Activated CD8-positive, alpha-beta T cell treated with anti-CD3 and anti-CD28 coated beads for 36 hours (primary cell): Measurements from ENCODE around the gene GPR162. TPM values are rescaled to one million over a fixed set of nuclear protein-coding genes. Genes with fewer than 3 reads are reported as not detected.

Experiments used
- ATAC-seq: fragments of 200-7000 bp; cut with Tn5 transposase; one replicate; pipeline ENCODE4 v1.10.0; 2021; ENCODE audit warnings: mild to moderate bottlenecking, moderate library complexity
- CTCF ChIA-PET: fragments of 350-600 bp; sonication (Branson Sonifier 250); formaldehyde crosslinking; loops from one replicate; lab custom pipeline; 2021; ENCODE audit warnings: antibody characterized with exemption; lab: Charles Lee
- POLR2A ChIA-PET: fragments of 350-600 bp; sonication (Branson Sonifier 250); formaldehyde crosslinking; loops from one replicate; lab custom pipeline; 2021; ENCODE audit warnings: antibody characterized with exemption; lab: Charles Lee
- DNase-seq: peaks from one replicate; pipeline ENCODE4 v3.0.0-alpha.2; 2020
- H3K27ac Mint-ChIP-seq: one replicate; pipeline ENCODE4 v1.8.0; 2021; ENCODE audit warnings: mild to moderate bottlenecking, mixed read lengths
- H3K27me3 Mint-ChIP-seq: one replicate; pipeline ENCODE4 v1.8.0; 2021; ENCODE audit warnings: mixed read lengths
- H3K36me3 Mint-ChIP-seq: one replicate; pipeline ENCODE4 v1.8.0; 2021; ENCODE audit warnings: low read depth, mixed read lengths
- H3K4me1 Mint-ChIP-seq: one replicate; pipeline ENCODE4 v1.8.0; 2021; ENCODE audit warnings: low read depth, mixed read lengths
- H3K4me3 Mint-ChIP-seq: one replicate; pipeline ENCODE4 v1.8.0; 2021; ENCODE audit warnings: mild to moderate bottlenecking, moderate library complexity, mixed read lengths
- H3K9me3 Mint-ChIP-seq: one replicate; pipeline ENCODE4 v1.8.0; 2021; ENCODE audit warnings: mixed read lengths
- CTCF ChIP-seq: fragments of 200-600 bp; IDR thresholded peaks from one replicate; pipeline ENCODE4 v1.8.0; 2022; ENCODE audit warnings: antibody characterized with exemption, mild to moderate bottlenecking
- intact Hi-C: fragments of 100-400 bp; cut with micrococcal nuclease; formaldehyde crosslinking; loops from one replicate; pipeline ENCODE4 v1.10.0; 2022
- total RNA-seq, 2 experiments: library from RNA; stranded (reverse); gene quantifications; one replicate each; pipeline ENCODE4 v1.2.3, GENCODE V29; 2021

Gene GPR162
- total RNA-seq, 2 experiments from 2014 or later, result 2.0 to 2.1 TPM

- H3K36me3 Mint-ChIP-seq, result peaks cover 1% of the 10 kb centered on the region
- DNase-seq (no peak), ATAC-seq (no peak)
- H3K4me3 Mint-ChIP-seq, result no peak overlapping the region
- H3K27me3 Mint-ChIP-seq, result peaks cover 12% of the 10 kb centered on the region
- peaks cover 20% of the 10 kb centered on the region for H3K4me1 Mint-ChIP-seq
- no peaks in the 10 kb centered on the region for H3K9me3 Mint-ChIP-seq
- ChIA-PET CTCF (interaction anchor here (0.7 to 1.4 kb wide), 5 partner anchors 10 to 115 kb away, joined by 3 to 5 read pairs (median 3); no protein-coding TSS in a partner anchor), POLR2A (interaction anchor here (1.2 kb wide), 1 partner anchor 23 kb away, joined by 3 read pairs; no protein-coding TSS in a partner anchor)
- H3K27ac Mint-ChIP-seq, result no peak overlapping the region
- intact Hi-C loops, result no loop called here
- TF ChIP-seq CTCF, result no peak
Observed at GRCh38 chr12:6796576-6796975, 25.0 kb upstream of the GPR162 start.

- no peak for TF ChIP-seq CTCF
- H3K4me3 Mint-ChIP-seq, result no peak overlapping the region
- ATAC-seq (no peak), DNase-seq (no peak)
- no peak overlapping the region for H3K27ac Mint-ChIP-seq
- H3K9me3 Mint-ChIP-seq, result peaks cover under 1% of the 10 kb centered on the region
- ChIA-PET CTCF (no interaction called here), POLR2A (interaction anchor here (0.5 kb wide), 1 partner anchor 31 kb away, joined by 3 read pairs; no protein-coding TSS in a partner anchor)
- no peaks in the 10 kb centered on the region for H3K4me1 Mint-ChIP-seq
- H3K27me3 Mint-ChIP-seq, result peaks cover 13% of the 10 kb centered on the region
- H3K36me3 Mint-ChIP-seq, result peaks cover 1% of the 10 kb centered on the region
- intact Hi-C loops, result no loop called here
Observed at GRCh38 chr12:6799147-6799546, 22.5 kb upstream of the GPR162 start.

GRCh38 chr12:6807170-6807569 is 14.5 kb upstream of the GPR162 start:
- POLR2A ChIA-PET, result no interaction called here

GRCh38 chr12:6809056-6809455 is 12.6 kb upstream of the GPR162 start:
- H3K27me3 Mint-ChIP-seq, result peaks cover 3% of the 10 kb centered on the region
- peaks cover 2% of the 10 kb centered on the region for H3K9me3 Mint-ChIP-seq
- H3K36me3 Mint-ChIP-seq, result peaks cover 1% of the 10 kb centered on the region
- H3K4me1 Mint-ChIP-seq, result peaks cover 7% of the 10 kb centered on the region
- no peak overlapping the region for H3K4me3 Mint-ChIP-seq
- no peak overlapping the region for H3K27ac Mint-ChIP-seq
- no peak for ATAC-seq
- POLR2A ChIA-PET, result interaction anchor here (0.7 to 1.2 kb wide), 2 partner anchors 29 to 56 kb away, joined by 3 to 4 read pairs; partner anchors contain the start of gene MLF2
- TF ChIP-seq CTCF, result no peak
- CTCF ChIA-PET, result interaction anchor here (1.1 to 2.5 kb wide), 5 partner anchors 16 to 85 kb away, joined by 3 to 9 read pairs (median 4); partner anchors contain the start of genes CDCA3 and MLF2
- DNase-seq, result no peak
- intact Hi-C loops, result no loop called here

More at GRCh38 chr12:6807170-6807569, 14.5 kb upstream of the GPR162 start:
- Mint-ChIP-seq H3K27me3 (peaks cover 4% of the 10 kb centered on the region), H3K36me3 (peaks cover 2% of the 10 kb centered on the region), H3K9me3 (peaks cover 2% of the 10 kb centered on the region), H3K27ac (no peak overlapping the region), H3K4me1 (peaks cover 7% of the 10 kb centered on the region), H3K4me3 (no peak overlapping the region)
- DNase-seq (no peak), ATAC-seq (no peak)
- CTCF ChIA-PET, result interaction anchor here (2.5 kb wide), 1 partner anchor 18 kb away, joined by 9 read pairs; no protein-coding TSS in a partner anchor
- no peak for TF ChIP-seq CTCF
- intact Hi-C loops, result no loop called here

- TF ChIP-seq CTCF, result no peak
- no peak for ATAC-seq
- CTCF ChIA-PET, result interaction anchor here (0.7 to 1.8 kb wide), 3 partner anchors 10 to 45 kb away, joined by 3 to 8 read pairs (median 4); partner anchors contain the start of gene PTMS
- H3K27ac Mint-ChIP-seq, result no peak overlapping the region
- no peaks in the 10 kb centered on the region for H3K9me3 Mint-ChIP-seq
- peaks cover 7% of the 10 kb centered on the region for H3K4me1 Mint-ChIP-seq
- peaks cover 2% of the 10 kb centered on the region for H3K27me3 Mint-ChIP-seq
- H3K36me3 Mint-ChIP-seq, result no peaks in the 10 kb centered on the region
- no peak overlapping the region for H3K4me3 Mint-ChIP-seq
- DNase-seq, result no peak
- intact Hi-C loops, result no loop called here
- POLR2A ChIA-PET, result interaction anchor here (0.6 to 1.0 kb wide), 3 partner anchors 10 to 1272 kb away, joined by 3 read pairs; partner anchors contain the start of gene NECAP1
Observed at GRCh38 chr12:6810758-6811157, 10.9 kb upstream of the GPR162 start.
